Activated B cell treated with CpG ODN at 0.5 μM for 24 hours (primary cell): Measurements from ENCODE around the gene GSE1. TPM values are rescaled to one million over a fixed set of nuclear protein-coding genes. Genes with fewer than 3 reads are reported as not detected.

Experiments used
- ATAC-seq: fragments of 200-7000 bp; cut with Tn5 transposase; one replicate; pipeline ENCODE4 v1.10.0; 2021; ENCODE audit warnings: low read depth, mild to moderate bottlenecking, moderate library complexity
- CTCF ChIA-PET: fragments of 350-600 bp; sonication (Branson Sonifier 250); formaldehyde crosslinking; loops from one replicate; lab custom pipeline; 2021; ENCODE audit warnings: antibody characterized with exemption; lab: Charles Lee
- POLR2A ChIA-PET: fragments of 350-600 bp; sonication (Branson Sonifier 250); formaldehyde crosslinking; loops from one replicate; lab custom pipeline; 2021; ENCODE audit warnings: antibody characterized with exemption; lab: Charles Lee
- DNase-seq: peaks from one replicate; pipeline ENCODE4 v3.0.0; 2022
- H3K27ac Mint-ChIP-seq: one replicate; pipeline ENCODE4 v1.8.0; 2020; ENCODE audit warnings: mixed read lengths
- H3K27me3 Mint-ChIP-seq: one replicate; pipeline ENCODE4 v1.8.0; 2021; ENCODE audit warnings: mixed read lengths
- H3K36me3 Mint-ChIP-seq: one replicate; pipeline ENCODE4 v1.8.0; 2021; ENCODE audit warnings: low read depth, mixed read lengths
- H3K4me1 Mint-ChIP-seq: one replicate; pipeline ENCODE4 v1.8.0; 2021; ENCODE audit warnings: mixed read lengths
- H3K4me3 Mint-ChIP-seq: one replicate; pipeline ENCODE4 v1.8.0; 2020; ENCODE audit warnings: mild to moderate bottlenecking, mixed read lengths
- H3K9me3 Mint-ChIP-seq: one replicate; pipeline ENCODE4 v1.8.0; 2020; ENCODE audit warnings: mixed read lengths
- CTCF ChIP-seq: fragments of 200-600 bp; IDR thresholded peaks from one replicate; pipeline ENCODE4 v1.8.0; 2022; ENCODE audit warnings: antibody characterized with exemption, mild to moderate bottlenecking
- intact Hi-C: fragments of 100-400 bp; cut with micrococcal nuclease; formaldehyde crosslinking; loops from one replicate; pipeline ENCODE4 v1.15.1; 2024
- total RNA-seq: library from RNA; stranded (reverse); gene quantifications from 2 replicates; pipeline ENCODE4 v1.2.3, GENCODE V29; 2022

The GSE1 gene
- total RNA-seq, 1 donor from 2014 or later = 48.3 TPM

GRCh38 chr16:85663891-85664321 lies 50.8 kb downstream of the GSE1 start:
- no peaks in the 10 kb centered on the region for H3K27me3 Mint-ChIP-seq
- H3K36me3 Mint-ChIP-seq = peaks cover 82% of the 10 kb centered on the region
- no peaks in the 10 kb centered on the region for H3K9me3 Mint-ChIP-seq
- intact Hi-C loops = no loop called here
- POLR2A ChIA-PET = no interaction called here
- no peak for DNase-seq
- CTCF ChIA-PET = no interaction called here
- TF ChIP-seq CTCF = no peak
- no peak overlapping the region for H3K27ac Mint-ChIP-seq
- no peak for ATAC-seq
- no peak overlapping the region for H3K4me3 Mint-ChIP-seq
- no peaks in the 10 kb centered on the region for H3K4me1 Mint-ChIP-seq

GRCh38 chr16:85664580-85665372 lies 51.7 kb downstream of the GSE1 start:
- no peak overlapping the region for H3K4me3 Mint-ChIP-seq
- POLR2A ChIA-PET = no interaction called here
- intact Hi-C loops = no loop called here
- TF ChIP-seq CTCF = no peak
- no peaks in the 10 kb centered on the region for H3K9me3 Mint-ChIP-seq
- DNase-seq = no peak
- no peaks in the 10 kb centered on the region for H3K27me3 Mint-ChIP-seq
- H3K36me3 Mint-ChIP-seq = peaks cover 85% of the 10 kb centered on the region
- CTCF ChIA-PET = no interaction called here
- H3K27ac Mint-ChIP-seq = no peak overlapping the region
- ATAC-seq = no peak
- no peaks in the 10 kb centered on the region for H3K4me1 Mint-ChIP-seq

GRCh38 chr16:85665373-85665740 lies 52.2 kb downstream of the GSE1 start:
- DNase-seq (no peak), ATAC-seq (no peak)
- TF ChIP-seq CTCF = no peak
- intact Hi-C loops = no loop called here
- no peak overlapping the region for H3K4me3 Mint-ChIP-seq
- ChIA-PET CTCF (no interaction called here), POLR2A (no interaction called here)
- no peak overlapping the region for H3K27ac Mint-ChIP-seq
- H3K36me3 Mint-ChIP-seq = peaks cover 89% of the 10 kb centered on the region
- no peaks in the 10 kb centered on the region for H3K27me3 Mint-ChIP-seq
- H3K4me1 Mint-ChIP-seq = no peaks in the 10 kb centered on the region
- H3K9me3 Mint-ChIP-seq = no peaks in the 10 kb centered on the region

DNA sequence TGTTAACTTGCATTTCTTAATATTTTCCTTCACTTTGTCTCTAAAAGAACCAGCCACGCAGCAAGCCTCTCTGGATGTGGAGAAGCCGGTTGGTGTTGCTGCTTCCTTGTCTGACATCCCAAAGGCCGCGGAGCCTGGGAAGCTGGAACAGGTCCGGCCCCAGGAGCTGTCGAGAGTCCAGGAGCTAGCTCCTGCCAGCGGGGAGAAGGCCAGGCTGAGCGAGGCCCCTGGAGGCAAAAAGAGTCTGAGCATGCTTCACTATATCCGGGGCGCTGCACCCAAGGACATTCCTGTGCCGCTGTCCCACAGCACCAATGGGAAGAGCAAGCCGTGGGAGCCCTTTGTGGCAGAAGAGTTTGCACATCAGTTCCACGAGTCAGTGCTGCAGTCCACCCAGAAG lies 52.8 kb downstream of the GSE1 start:
- no peaks in the 10 kb centered on the region for H3K9me3 Mint-ChIP-seq
- intact Hi-C loops = no loop called here
- ATAC-seq (no peak), DNase-seq (no peak)
- H3K4me1 Mint-ChIP-seq = no peaks in the 10 kb centered on the region
- H3K36me3 Mint-ChIP-seq = peaks cover 91% of the 10 kb centered on the region
- TF ChIP-seq CTCF = no peak
- no peak overlapping the region for H3K27ac Mint-ChIP-seq
- H3K4me3 Mint-ChIP-seq = no peak overlapping the region
- CTCF ChIA-PET = no interaction called here
- no peaks in the 10 kb centered on the region for H3K27me3 Mint-ChIP-seq
- POLR2A ChIA-PET = no interaction called here

DNA sequence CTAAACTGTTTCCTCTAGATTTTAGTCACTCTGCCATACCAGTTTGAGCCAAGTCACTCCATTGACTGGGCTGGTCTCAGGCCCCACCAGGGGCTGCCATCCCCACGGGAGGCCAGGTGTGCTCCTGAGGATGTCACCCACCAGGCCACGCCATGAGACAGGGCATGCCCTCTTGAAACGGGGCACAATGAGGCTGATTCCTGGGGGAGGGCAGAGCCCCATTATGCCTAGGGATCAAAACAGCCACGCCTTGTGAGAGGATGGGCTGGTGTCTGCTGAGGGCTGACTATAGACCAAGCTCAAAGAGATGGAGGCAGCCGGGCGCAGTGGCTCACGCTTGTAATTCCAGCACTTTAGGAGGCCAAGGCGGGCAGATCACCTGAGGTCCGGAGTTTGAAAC lies 54.1 kb downstream of the GSE1 start:
- no peaks in the 10 kb centered on the region for H3K27me3 Mint-ChIP-seq
- ATAC-seq = no peak
- H3K4me3 Mint-ChIP-seq = no peak overlapping the region
- peaks cover 95% of the 10 kb centered on the region for H3K36me3 Mint-ChIP-seq
- H3K4me1 Mint-ChIP-seq = no peaks in the 10 kb centered on the region
- intact Hi-C loops = no loop called here
- no peak for DNase-seq
- H3K27ac Mint-ChIP-seq = no peak overlapping the region
- no peaks in the 10 kb centered on the region for H3K9me3 Mint-ChIP-seq
- no peak for TF ChIP-seq CTCF
- POLR2A ChIA-PET = no interaction called here
- CTCF ChIA-PET = no interaction called here
